Activated CD4-positive, alpha-beta T cell treated with anti-CD3 and anti-CD28 coated beads, Interleukin-2, Interleukin-4, amounts not matched to agents 100 ng/mL and 50 ng/mL, durations not matched to agents 16 hours and 8 hours (primary cell): Measurements from ENCODE around the gene STRN3.
"Not testable (repeated sequence)": the region's sequence is repeated elsewhere in the genome, so short reads cannot be mapped to it uniquely, and the experiment has no call there.

ENCODE experiments used
- DNase-seq: peaks from one replicate; pipeline ENCODE4 v3.0.0-alpha.2; 2020; ENCODE audit warnings: low spot score

STRN3 gene

GRCh38 chr14:31000629-31001338 is 25.4 kb downstream of the STRN3 start:
- DNase-seq: no peak

- no peak for DNase-seq
These were observed 27.0 kb downstream of the STRN3 start for GRCh38 chr14:30999038-30999773.

- no peak for DNase-seq
These were observed 28.0 kb downstream of the STRN3 start for GRCh38 chr14:30998100-30998706.

GRCh38 chr14:30996892-30997659 is 29.1 kb downstream of the STRN3 start:
- no peak for DNase-seq

- no peak for DNase-seq
These were observed 30.5 kb downstream of the STRN3 start for GRCh38 chr14:30995689-30996088.

- DNase-seq: peak; percentile 29
These were observed 31.2 kb downstream of the STRN3 start for GRCh38 chr14:30994681-30995620.

- no peak for DNase-seq
These were observed 33.1 kb downstream of the STRN3 start for GRCh38 chr14:30993071-30993470.

- DNase-seq: no peak
These were observed 34.8 kb downstream of the STRN3 start for GRCh38 chr14:30991408-30991807.

GRCh38 chr14:30990770-30991169 is 35.4 kb downstream of the STRN3 start:
- no peak for DNase-seq

GRCh38 chr14:30988509-30988908 is 37.7 kb downstream of the STRN3 start:
- no peak for DNase-seq

GRCh38 chr14:30985796-30986195 is 40.4 kb downstream of the STRN3 start:
- no peak for DNase-seq

- DNase-seq: no peak
These were observed 42.3 kb downstream of the STRN3 start for GRCh38 chr14:30983858-30984257.

GRCh38 chr14:30982533-30982932 is 43.6 kb downstream of the STRN3 start:
- no peak for DNase-seq

GRCh38 chr14:30980980-30981379 is 45.2 kb downstream of the STRN3 start:
- no peak for DNase-seq

GRCh38 chr14:30980106-30980704 is 46.0 kb downstream of the STRN3 start:
- peak; percentile 63 for DNase-seq

GRCh38 chr14:30977752-30978151 is 48.4 kb downstream of the STRN3 start:
- DNase-seq: no peak

- DNase-seq: no peak
These were observed 51.6 kb downstream of the STRN3 start for GRCh38 chr14:30974628-30975027.

- no peak for DNase-seq
These were observed 53.1 kb downstream of the STRN3 start for GRCh38 chr14:30972882-30973582.

GRCh38 chr14:30972036-30972732 is 54.0 kb downstream of the STRN3 start:
- DNase-seq: not testable (repeated sequence)

- DNase-seq: no peak
These were observed 54.6 kb downstream of the STRN3 start for GRCh38 chr14:30971586-30971985.
